Measurements from ENCODE around the gene TAS1R3. TPM values are rescaled to one million over a fixed set of nuclear protein-coding genes. Genes with fewer than 3 reads are reported as not detected.

TAS1R3 gene
- total and polyA plus RNA-seq, 2 of the 4 experiments (the other 2 are of a cell fraction), result under 0.01 to 0.05 TPM

DNA sequence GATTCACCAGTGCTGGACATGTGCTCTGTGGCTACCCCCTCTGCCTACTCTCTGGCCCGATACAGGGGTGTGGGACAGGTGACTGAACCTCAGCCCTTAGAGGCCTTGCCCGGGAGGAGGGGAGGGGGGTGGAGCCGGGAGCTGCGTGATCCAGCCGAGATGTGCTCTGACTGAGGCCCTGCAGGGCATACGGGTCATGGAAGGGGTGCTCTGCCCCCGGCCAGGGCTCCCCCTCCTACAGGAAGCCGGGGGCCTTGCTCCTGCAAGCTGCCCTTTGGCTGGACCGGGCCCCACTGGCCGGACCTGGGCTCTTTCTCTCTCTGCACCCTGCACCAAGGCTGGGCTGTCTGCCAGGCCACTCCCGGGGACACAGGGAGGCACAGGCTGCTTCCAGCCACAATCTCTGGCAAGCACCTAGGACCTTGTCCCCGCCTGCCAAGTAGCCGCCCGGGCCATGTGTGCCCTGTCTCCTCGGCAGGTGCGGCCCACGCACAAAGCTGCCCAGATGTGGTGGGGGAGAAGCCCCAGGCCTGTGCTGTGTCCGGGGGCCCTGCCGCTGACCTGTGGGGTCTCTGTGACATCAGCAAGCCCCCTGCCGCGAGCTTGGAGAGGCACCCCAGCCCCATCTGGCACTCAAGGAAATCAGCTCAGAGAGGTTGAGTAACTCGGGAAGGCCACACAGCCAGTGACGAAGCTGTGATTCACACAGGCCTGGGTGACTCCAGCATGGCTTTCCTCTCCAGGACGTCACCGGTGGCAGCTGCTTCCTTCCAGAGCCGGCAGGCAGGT is 49.4 kb upstream of the TAS1R3 start:
- no TSS peak for BruUV-seq (replicated peaks)
- no peak overlapping the region for H4K8ac ChIP-seq (ENCODE audit: low read depth in 2 of 2, low read length in 2 of 2)
- H4K20me1 ChIP-seq (ENCODE audit: insufficient read depth, low read length), result no peaks in the 10 kb centered on the region
- dilution Hi-C loops (cut with HindIII; ENCODE audit: low sequenced_read_pairs, unreplicated experiment), result no loop called here
- peak; percentile 56 for ATAC-seq (ENCODE audit: low read depth)
- no peak for TF ChIP-seq RFX5 (IDR thresholded peaks at IDR 0.05; ENCODE audit: low read depth, low read length)
- no peak for TF ChIP-seq MAFK (IDR thresholded peaks at IDR 0.05; ENCODE audit: low read depth, low read length)
- TF ChIP-seq MAZ (IDR thresholded peaks at IDR 0.05; ENCODE audit: borderline replicate concordance, low read depth, low read length), result 0 out of 2 replicates have a peak, but pooled peaks have one; percentile 9
- peak; percentile 49 for TF ChIP-seq FOS (IDR thresholded peaks at IDR 0.05; ENCODE audit: low read depth, low read length)
- peak; percentile 43 for TF ChIP-seq CEBPB (IDR thresholded peaks at IDR 0.05; ENCODE audit: low read depth, low read length)
- no peaks in the 10 kb centered on the region for H3K36me3 ChIP-seq (ENCODE audit: control insufficient read depth, insufficient read depth, low read length)
- H3K4ac ChIP-seq (ENCODE audit: low read depth, low read length), result no peak overlapping the region
- H2BK15ac ChIP-seq (ENCODE audit: low read depth, low read length), result no peak overlapping the region
- no peaks in the 10 kb centered on the region for H3K79me1 ChIP-seq (ENCODE audit: low read depth in 1 of 2, low read length in 2 of 2)
- H2BK20ac ChIP-seq (ENCODE audit: low read depth, low read length), result no peak overlapping the region
- H2BK5ac ChIP-seq (ENCODE audit: low read depth, low read length, poor library complexity, severe bottlenecking), result peak overlapping the region; percentile 7
- H3K9me1 ChIP-seq (ENCODE audit: insufficient read depth, low read length), result peaks cover 4% of the 10 kb centered on the region; the same call in 1 of the 2 replicates
- H2AK5ac ChIP-seq (ENCODE audit: low read depth, low read length), result peak overlapping the region; percentile 39; the same call in 1 of the 2 replicates
- H3K27me3 ChIP-seq (ENCODE audit: control insufficient read depth, insufficient read depth, low read length), result no peaks in the 10 kb centered on the region
- WGBS, 2 experiments (ENCODE audit: extremely low coverage in 2 of 2, insufficient read length in 1 of 2), result 66% methylated on average over 13 of the region's 26 CpGs; no CpG with 5 or more reads in 1 of the 2 experiments
- no peak overlapping the region for H4K5ac ChIP-seq (ENCODE audit: low read depth, low read length)
- H2AFZ ChIP-seq (replicated peaks; ENCODE audit: low read length, poor library complexity), result peak overlapping the region; percentile 35
- H3K9me3 ChIP-seq (ENCODE audit: control insufficient read depth, insufficient read depth, low read length), result no peaks in the 10 kb centered on the region
- no peak overlapping the region for H4K91ac ChIP-seq (ENCODE audit: insufficient read depth, low read depth, low read length)
- H2BK120ac ChIP-seq (ENCODE audit: low read depth, low read length), result no peak overlapping the region
- no peak overlapping the region for H3K4me3 ChIP-seq (ENCODE audit: insufficient read depth, low read depth, low read length)
- in situ Hi-C loops (cut with MboI; ENCODE audit: low sequenced_read_pairs), result no loop called here
- H2AK9ac ChIP-seq (replicated peaks; ENCODE audit: low read depth, low read length, poor library complexity), result peak overlapping the region; percentile 42
- no peak overlapping the region for H3K9ac ChIP-seq (ENCODE audit: low read depth, low read length)
- no peak overlapping the region for H3K27ac ChIP-seq (ENCODE audit: insufficient read depth, low read length)
- peak; percentile 81 for DNase-seq
- H3K23ac ChIP-seq (ENCODE audit: low read depth, low read length), result no peak overlapping the region
- intact Hi-C loops (cut with micrococcal nuclease), result no loop called here
- peaks cover 6% of the 10 kb centered on the region; the same call in 1 of the 2 replicates for H3K4me1 ChIP-seq (ENCODE audit: control insufficient read depth, insufficient read depth, low read length)
- H3K56ac ChIP-seq (ENCODE audit: extremely low read depth, insufficient read depth, low read length), result no peak overlapping the region
- H3K18ac ChIP-seq (ENCODE audit: low read depth, low read length), result no peak overlapping the region
- ChIA-PET CTCF (interaction anchor here (0.9 kb wide), 1 partner anchor 9 kb away, joined by 3 read pairs; no protein-coding TSS in a partner anchor), POLR2A (ENCODE audit: unreplicated experiment) (interaction anchor here (1.0 kb wide), 1 partner anchor 8 kb away, joined by 3 read pairs; the partner anchor contains the start of gene UBE2J2)
- H3K4me2 ChIP-seq (ENCODE audit: low read depth, low read length), result no peak overlapping the region
- H3K14ac ChIP-seq (replicated peaks; ENCODE audit: low read depth, low read length), result no peak overlapping the region
